Activated CD4-positive, alpha-beta T cell treated with anti-CD3 and anti-CD28 coated beads for 4 hours (primary cell): ENCODE results near the gene FSCN2.
A peak's percentile ranks its signal among the peaks of the same experiment; 100 is the strongest.

Experiments used
- DNase-seq, 2 donors: peaks; one replicate each; pipeline ENCODE4 v3.0.0-alpha.2; 2020

FSCN2 gene

DNA sequence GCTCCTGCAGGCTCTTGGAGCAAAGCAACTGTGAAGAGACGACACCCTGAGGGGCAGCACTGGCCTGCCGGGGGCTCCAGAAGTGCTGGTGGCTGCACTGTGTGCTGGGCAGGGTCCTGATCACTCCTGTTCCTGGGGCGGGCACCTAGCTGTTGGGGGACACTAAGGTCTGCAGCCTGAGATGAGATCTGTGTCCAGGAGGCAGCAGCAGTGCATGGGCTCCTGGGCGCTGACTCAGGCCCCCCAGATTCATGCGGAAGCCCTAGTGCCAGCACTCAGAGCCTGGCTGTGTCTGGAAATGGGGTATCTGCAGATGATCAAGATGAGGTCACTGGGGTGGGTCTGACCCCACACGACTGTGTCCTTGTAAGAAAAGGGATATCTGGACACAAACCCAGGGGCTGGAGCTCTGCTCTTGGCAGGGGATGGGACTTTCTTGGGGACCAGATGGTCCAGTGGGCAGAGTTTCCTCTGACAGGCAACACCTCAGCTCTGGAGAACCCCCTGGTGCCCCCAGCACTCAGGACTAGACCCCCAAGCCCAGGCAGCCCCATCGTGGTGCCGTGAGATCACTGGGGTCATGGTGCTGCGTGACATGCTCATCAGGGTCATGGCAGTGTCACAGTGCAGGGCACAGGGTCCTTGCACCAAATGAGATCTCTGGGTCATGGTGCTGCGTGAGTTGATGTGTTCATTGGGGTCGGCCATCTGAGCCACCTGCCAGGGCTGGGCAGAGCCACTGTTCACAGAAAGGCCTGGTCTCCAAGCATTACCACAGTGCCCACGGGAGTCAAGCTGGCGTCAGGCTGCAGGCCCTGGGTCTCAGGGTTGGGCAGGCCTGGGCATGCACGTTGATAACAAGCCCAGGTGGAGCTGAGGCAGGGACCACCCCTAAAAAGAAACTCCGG is 14.5 kb downstream of the FSCN2 start:
- DNase-seq: no peak

DNA sequence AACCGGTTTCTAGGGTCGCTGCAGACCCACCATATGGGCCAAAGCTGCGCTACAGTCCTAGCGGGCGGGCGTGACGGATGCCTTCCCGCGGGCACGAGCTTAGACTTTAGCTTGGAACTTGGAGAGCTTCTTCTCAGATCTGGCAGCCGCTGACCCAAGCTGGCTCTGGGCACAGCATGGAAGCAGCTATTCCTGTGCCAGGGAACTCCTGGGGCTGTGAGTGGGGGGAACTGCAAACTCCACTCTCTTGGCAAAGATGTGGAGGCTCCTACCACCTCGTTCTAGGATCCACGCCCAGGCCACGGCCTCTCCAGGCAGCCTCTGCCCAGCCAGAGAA is 15.1 kb downstream of the FSCN2 start:
- no peak for DNase-seq

DNA sequence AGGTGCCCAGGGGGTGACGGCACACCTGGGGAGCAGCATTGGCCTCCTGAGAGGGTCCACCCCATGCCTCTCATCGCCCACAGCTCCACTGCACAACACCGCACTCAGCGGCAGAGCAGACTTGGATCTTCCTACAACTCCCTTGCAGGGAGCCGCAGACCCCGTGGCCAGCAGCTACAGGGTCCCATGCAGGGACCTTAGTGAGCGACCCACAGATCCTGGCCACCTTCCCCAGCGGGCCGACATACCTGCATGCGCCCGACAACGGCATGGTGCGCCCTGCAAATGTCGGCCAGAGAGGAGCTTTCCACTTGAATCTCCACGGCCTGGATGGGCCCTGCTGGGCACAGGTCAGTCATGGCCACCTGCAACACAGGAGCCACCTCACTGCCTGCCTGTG is 15.6 kb downstream of the FSCN2 start:
- DNase-seq: no peak

DNA sequence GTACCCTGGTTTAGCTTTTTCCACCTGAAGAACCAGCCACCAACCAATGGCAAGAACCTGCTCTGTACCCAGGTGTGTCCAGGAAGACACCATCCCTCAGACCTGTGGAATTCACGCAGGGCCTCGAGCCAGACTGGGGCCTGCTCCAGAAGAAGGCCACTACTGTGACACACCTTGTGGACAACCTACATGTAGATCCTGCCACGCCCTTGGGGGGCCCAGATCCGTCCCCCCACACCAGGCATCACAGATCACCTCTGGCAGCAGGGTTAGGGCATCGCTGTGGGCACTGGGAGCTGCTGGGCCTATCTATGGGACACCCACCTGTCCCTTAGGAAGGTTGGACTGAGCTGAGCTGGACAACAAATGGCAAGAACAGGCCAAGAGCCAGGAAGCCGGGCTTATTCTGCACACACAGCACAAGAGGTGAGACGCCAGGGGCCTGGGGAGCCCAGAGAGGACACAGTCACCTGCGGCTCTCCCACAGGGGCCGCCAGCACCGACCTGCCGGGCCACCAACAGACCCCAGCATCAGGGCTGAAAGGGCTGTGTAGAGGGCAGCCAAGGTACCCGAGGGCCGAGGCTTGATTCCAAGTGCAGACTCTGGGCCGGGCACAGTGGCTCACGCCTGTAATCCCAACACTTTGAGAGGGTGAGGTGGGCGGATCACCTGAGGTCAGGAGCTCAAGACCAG is 16.3 kb downstream of the FSCN2 start:
- no peak for DNase-seq

DNA sequence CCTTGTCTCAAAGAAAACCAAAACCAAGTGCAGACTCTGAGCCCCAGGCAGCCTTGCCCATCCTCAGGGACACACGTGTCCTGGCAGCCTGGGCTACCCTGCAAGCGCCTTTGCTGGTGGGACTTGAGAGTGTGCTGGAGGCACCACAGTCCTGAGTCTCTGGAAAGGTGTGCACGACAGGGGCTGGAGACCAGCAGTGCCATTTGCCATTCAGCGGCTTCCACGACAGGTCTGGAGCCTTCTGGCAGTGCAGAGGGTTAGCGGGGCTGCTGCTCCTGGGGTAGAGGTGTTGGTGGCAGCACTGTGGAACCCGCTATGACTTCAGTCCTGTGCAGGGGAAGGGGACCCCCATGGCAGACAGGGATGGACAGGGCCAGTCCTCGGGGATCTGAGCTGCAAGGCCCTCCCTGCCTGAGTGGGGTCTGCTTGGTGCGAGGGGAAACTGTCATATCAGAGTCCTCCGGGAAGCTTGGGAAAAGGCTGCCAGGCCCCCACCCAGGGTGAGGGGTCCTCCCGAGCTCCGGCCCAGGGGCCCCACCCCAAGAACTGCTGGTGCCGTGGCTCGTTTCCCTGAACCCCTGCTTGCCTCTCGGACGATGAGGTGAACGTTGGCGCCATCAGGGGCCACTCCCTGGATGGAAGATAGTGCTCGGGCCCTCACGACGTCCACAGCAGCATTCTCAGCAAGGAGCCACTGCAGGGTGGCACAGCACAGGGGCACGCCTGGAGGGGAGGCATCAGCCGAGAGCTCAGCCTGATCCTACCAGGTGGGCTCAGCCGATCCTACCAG is 17.2 kb downstream of the FSCN2 start:
- no peak for DNase-seq

DNA sequence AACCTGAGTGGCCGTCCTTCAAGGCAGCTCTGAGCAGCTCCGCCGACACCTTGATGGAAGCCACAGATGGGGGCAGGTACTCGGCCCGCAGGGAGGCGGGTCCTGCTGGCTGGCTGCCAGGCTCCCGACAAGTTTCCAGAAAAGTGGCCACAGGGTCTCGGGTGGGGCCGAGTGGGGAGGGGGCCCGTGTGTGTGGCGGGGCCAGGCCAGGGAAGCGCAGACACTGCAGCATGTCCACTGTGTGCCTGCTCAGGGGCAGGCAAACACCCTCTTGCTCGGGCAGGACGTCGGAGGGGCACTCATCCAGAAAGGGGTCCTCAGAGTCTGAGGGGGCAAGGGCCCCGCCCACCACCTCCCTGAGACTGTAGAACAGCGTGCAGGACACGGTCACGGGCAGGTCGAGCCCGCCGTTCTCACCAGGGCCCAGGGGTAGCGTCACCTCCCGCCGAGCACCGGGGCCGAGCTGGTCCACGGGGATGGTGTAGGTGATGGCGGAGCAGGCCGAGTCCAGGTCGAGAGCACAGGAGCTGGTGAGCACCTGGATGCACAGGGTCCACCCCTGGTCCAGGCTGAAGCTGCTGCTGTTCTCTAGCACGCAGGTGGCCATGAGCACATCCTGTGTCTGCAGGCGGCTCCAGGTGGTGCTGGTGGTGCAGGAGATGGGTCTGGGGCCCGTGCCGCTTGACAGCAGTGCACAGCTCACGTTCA is 18.9 kb downstream of the FSCN2 start:
- no peak for DNase-seq

DNA sequence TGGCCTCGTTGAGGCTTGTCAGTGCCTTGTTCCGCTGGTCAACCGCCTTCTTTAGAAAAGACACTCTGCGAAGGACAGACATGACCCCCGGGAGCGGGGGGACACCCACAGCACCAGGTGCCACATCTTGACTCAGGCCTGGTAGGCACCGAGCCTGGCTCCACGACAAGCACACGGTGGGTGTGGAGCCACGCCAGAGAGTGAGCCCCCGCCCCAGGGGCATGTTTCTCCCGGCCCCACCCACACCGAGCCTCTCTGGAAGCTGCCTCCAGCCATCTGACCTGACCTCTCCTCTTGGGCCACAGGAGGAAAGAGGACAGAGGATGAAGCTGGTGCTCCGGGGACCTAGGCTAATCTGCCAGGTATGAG is 19.4 kb downstream of the FSCN2 start:
- DNase-seq: no peak

DNA sequence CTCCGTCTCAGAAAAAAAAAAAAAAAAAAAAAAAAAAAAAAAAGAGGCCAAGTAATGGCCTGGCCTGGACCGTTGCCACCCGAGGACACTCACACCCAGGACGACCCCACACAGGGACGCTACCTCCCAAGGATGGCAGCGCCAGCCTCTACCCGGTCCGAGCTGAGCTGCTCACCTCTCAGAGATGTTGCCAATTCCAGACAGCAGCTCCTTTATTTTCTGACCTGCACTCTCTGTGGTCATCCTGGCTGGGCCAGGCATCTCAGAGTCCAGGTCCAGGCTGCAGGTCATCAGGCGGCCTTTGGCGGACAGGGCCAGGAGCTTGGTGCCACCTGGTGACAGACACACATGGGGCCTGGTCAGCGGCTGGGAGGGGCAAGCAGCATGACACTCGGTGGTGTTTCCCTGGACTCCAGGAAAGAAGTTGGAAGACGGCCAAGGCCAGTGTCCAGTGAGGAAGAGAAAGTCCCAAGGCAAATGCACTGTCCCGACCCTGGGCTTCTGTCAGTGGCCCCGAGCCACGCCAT is 20.9 kb downstream of the FSCN2 start:
- DNase-seq: no peak

DNA sequence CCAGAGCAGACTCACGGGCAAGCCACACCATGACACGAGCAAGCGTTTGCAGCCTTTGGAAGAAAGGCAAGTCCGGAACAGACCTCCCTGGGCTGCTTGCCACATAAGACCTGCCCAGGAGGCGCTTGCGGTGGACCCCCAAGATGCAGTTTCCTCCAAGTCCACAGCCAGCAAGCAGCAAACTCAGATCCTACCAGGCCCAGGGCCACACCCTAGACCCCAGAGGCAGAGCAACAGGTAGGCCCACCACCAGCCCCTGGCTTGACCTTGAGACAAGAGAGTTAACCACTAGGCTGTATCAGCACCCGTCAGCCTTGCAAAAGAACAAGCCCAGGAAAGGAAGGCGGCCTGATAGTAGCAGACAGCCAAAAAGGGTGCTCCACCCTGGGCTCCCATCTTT is 21.6 kb downstream of the FSCN2 start:
- DNase-seq: no peak

DNA sequence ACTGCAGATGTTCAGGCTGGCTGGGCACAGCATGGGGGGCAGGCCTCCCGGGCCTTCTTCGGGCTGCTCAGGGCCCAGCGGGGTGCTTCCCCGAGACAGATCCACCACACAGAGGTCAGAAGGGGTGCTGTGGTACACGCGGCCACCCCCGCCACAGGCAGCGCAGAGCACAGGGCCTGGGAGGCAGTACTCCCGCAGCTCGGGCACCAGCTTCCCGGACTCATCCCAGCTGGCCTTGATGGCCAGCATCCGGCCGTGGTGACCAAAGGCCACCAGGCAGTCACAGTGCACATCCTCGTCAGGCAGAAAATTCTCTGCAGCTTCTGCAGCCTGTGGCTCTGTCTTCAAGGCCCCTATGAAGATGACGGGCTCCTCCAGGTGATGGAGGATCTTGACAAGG is 22.1 kb downstream of the FSCN2 start:
- no peak for DNase-seq

DNA sequence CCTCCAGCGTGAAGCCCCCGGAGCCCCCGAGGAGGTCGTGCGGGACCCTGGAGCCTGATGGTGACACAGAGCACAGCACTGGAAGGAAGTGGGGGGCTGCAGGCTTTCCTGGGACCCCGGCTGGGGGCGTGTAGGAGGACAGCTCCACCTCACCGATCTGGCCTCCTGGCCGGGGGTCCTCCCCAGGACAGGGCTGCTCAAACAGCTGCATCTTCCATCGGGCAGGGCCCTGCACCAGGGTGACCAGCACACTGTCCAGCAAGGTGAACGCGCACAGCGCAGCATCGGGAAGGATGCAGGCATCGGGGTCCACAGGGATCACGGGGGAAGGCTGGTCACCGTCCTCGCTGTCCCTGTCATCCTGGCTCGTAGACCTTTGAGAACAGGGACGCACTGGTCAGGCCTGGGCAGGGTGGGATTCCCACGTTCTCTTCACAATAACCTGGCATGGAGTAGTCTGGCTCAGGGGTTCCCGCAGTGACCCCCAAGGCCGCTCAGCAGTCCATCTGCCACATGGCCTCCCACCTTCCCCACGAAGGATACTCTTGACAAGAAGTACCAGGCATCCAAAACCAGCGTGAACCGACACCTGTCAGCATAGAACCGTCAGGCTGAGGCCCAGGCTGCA is 22.8 kb downstream of the FSCN2 start:
- no peak for DNase-seq

DNA sequence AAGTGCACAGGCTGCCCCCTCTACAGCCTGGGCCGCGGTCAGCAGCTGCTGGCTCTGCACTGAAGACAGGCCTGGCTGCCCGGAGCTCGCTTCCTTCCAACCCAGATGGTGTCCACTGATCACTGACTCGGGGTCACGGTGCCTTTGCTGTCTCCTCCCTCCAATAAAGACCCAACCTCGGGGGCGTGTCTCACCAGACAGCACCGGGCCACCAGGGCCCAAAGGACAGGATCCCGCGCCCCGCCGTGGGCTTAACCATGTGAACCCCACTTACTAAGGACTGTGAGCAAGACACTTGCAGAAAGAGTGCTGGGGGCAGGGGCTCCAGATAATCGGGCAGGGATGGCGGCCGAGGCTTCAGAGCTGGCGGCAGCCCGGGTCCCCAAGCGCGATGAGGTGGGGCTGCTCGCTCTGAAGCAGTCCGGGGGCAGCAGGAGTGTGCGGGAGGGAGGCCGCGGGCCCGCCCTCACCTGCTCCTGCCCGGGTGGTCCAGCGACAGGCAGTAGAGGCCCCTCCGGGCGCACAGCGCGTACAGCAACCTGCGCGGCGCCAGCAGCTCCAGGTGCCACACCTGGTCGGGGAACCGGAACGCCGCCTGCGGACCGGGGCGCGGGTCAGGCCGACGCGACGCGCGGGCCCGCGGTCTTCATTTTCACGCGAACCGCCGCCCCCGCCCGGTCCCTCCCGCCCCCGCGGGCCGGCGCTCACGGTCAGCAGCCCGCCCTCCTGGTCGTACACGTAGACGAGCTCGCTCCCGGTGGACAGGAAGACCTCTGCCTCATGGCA is 23.5 kb downstream of the FSCN2 start:
- no peak for DNase-seq

DNA sequence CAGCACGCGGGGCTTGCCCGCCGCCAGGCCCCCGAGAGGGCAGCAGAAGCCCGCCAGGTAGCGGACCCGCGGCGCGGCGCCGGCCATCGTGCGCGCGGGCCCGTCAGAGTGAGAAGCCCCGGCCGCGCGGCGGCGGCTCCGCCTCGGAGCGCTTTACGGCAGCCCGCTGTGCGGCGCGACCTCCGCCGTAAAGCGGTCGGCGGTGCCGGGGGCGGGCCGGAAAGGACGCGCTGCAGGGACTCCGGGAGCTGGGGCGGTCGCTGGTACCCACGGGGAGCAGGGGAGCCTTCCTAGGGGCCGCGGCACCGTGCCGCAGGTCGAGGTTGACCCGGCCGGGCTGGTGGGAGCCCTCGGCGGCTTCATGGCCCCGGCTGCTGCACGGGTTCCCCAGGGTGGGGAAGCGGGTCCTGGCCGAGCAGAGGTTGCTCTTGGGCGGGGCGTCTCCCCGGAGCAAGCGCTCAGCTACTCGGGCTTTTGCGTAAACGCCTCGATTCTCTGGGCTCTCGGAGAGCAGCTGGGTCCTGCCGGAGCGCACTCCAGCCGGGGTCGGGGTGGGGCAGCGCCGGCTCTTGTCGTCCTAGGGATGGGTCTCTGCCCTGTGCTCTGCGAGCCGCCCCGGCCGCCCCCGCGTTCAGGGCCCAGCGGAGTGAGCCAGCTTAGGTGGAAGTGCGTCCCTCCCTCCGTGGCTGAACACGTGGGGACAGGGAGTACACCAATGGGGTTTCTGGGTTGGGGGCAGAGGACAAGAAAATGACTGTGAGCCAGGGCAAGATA is 24.3 kb downstream of the FSCN2 start, which contains the start of gene FAAP100:
Gene FAAP100 (minus strand): TSS at position 110 of the 774 bp plus-strand sequence. CDS start 23 bp downstream, at position 87.
- peak; percentile 74 to 81 for DNase-seq

DNA sequence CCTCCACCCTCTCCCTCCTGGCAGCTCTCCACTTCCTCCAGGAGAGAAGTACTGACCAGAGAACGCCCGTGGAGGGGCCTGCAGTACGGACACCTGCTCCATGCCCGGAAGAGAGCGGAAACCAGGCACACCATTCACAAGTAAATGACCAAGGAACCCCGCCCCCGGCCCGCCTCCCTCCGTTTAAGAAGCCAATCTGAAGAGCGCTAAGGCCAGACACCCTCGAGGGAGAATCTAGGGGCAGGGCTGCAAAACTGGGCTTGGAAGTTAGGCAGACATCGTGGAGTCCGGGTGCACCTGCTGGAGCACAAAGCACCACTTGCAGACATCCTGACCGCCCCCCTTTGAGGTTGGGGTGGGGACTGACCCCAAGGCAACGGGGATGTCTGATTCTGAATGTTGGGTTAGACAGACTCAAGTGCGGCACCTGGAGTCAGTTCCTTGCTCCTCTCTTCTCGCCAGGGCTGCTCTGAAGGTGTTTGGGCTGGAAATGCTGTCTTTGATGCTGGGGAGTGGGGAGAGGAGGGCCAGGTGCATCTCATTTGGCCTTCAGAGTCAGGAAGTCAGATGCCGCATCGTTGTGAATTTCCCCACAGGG is 24.9 kb downstream of the FSCN2 start:
- DNase-seq: peak; percentile 74 to 78

DNA sequence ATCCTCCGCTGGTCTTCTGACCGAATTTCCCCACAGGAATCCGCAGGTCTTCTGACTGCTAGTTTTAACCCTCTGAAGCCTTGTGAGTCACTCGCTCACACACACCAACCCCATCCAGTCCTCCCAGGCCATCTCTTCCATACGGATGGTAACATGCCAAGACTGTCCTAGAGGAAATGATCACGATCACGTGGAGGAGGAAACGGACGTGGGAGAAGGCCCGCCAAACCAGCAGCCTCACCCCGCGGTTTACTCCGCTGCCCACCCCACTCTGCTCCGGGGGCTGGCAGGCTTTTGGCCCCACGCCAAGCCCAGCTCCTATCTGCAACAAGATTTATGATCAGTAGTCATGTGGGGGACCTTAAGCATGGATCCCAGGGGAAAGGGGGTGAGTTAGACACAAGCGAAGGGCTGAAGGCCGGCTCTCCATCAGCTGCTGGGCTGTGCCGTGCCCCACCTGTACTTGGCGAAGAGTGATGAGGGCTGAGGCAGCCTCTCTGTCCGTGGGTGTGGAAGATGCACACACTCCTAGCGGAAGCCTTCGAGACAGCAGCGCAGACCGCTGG is 25.5 kb downstream of the FSCN2 start:
- DNase-seq: no peak

DNA sequence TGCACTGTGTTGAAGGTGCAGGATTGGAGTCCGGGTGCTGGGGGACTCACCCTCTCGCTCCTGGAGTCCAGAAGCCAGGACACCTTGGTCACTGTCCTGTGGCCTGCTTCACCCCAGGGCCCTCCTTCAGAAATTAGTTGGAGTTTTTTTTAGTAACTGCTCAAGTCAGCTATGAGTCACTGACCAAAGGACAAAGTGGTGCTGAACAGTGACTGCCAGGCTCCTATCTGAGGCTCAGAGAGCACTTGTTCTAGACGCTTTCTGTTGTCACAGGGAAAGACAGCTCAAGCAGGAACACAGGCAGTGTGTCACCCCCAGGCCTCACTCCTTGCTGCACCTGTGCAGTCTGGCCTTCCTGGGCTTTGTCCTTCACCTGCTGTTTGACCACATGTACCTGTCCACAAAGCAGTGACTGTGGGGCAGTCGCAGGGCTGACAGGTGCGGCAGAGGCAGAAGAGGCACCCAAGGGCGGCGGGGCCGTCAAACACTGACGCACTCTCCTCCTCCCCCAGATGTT is 28.1 kb downstream of the FSCN2 start:
- no peak for DNase-seq

DNA sequence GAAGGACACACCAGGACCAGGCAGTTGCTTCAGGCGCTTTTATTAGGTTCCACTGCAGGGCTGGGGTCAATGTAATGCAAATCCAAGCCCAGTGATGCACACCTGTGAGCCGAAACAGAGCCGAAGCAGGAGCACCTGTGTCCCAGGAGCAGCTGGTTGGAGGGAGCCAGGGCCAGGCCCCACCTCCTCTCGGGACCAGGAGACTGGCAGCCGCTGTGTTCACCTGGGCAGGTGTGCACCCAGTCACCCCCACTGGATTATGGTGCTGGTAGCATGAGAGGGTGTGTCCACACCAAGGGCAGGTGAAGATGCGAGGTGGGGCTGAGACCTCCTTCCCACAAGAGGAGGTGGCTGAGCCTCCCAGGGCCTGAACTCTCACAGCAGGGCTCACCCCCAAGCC is 28.7 kb downstream of the FSCN2 start:
- DNase-seq: no peak

DNA sequence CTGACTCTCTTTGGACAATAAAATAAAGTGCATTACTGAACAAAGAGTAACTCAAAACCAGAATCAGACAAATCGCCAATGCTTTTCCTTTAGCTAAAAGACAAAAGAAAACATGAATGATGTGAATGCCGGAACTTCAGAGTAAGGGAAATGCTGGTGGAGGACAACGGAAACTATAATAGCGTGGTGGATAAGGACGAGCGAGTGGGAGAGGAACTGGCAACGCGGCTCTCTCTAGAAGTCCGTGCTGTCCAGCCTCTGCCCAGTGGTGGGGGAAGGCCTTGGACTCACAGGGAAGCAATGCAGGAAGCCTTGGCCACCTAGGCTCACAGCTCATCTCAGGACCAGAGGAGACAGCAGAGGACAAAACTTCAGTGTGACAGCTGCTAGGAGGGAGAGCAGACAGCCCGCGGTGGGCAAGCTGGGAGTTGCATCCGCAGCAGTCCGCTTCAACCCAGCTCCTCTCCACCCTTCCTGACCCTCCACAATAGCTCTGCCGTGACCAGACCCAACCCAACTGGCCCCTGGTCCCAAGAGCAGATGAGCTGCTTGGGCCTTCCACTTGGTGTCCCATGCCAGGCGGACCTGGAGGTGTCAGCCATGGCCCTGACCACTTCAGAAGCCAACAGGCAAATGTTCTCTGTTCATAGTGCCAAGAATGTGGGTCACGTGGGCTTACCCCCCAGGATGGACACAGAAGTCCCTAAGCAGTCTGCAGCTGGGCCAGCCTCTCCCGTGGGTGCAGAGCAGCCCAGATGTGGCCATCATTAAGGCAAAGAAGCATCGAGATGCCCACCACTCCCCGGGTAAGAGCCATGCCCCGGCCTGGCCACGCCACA is 29.3 kb downstream of the FSCN2 start:
- no peak for DNase-seq

DNA sequence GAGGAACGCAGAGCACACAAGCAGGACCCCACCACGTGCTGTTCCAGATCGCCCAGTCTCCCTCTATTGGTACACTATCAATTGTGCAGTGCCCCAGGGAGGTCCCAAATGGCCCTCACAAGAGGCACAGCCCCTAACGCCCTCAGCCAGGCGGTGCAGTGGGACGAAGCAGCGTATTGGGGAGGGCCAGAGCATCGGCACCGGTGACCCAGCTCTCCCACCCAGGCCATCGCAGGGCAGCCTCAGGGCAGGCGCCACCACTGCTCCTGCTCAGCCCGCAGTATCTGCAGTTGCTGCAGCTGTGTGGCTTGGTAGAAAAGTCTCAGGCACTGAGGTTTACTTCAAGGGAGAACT is 29.9 kb downstream of the FSCN2 start:
- no peak for DNase-seq
